MM.1S (cell line): ENCODE results near the gene ECHDC3.

ENCODE experiments used
- DNase-seq: peaks from one replicate; pipeline ENCODE4 v3.0.0-alpha.2; 2015
- H2AFZ ChIP-seq: fragments of 300-600 bp; sonication (generic); 2 replicates; pipeline ENCODE4 v1.6.0; 2016; ENCODE audit warnings: antibody characterized with exemption, low read length
- H3F3A ChIP-seq: fragments of 300-600 bp; sonication (generic); 2 replicates; pipeline ENCODE4 v1.6.1; 2016; ENCODE audit warnings: mild to moderate bottlenecking, antibody characterized with exemption, low read length, moderate library complexity, mixed read lengths; ENCODE audit not compliant: insufficient read depth
- H3K27ac ChIP-seq: fragments of 300-600 bp; sonication (generic); 2 replicates; pipeline ENCODE4 v1.5.1; 2016; ENCODE audit warnings: mild to moderate bottlenecking, low read length
- H3K27me3 ChIP-seq: fragments of 300-600 bp; sonication (generic); replicated peaks from 2 replicates; pipeline ENCODE4 v1.6.0; 2016; ENCODE audit warnings: low read length; ENCODE audit not compliant: insufficient read depth
- H3K36me3 ChIP-seq: fragments of 300-600 bp; sonication (generic); replicated peaks from 2 replicates; pipeline ENCODE4 v1.6.1; 2016; ENCODE audit warnings: mild to moderate bottlenecking, low read length, mixed read lengths; ENCODE audit not compliant: insufficient read depth
- H3K4me1 ChIP-seq: fragments of 300-600 bp; sonication (generic); 2 replicates; pipeline ENCODE4 v1.6.1; 2016; ENCODE audit warnings: low read length, mixed read lengths
- H3K4me2 ChIP-seq: fragments of 300-600 bp; sonication (generic); 2 replicates; pipeline ENCODE4 v1.6.0; 2016; ENCODE audit warnings: low read depth, low read length
- H3K4me3 ChIP-seq: fragments of 300-600 bp; sonication (generic); 2 replicates; pipeline ENCODE4 v1.5.1; 2016; ENCODE audit warnings: low read length, mixed read lengths
- H3K79me2 ChIP-seq: fragments of 300-600 bp; sonication (generic); 2 replicates; pipeline ENCODE4 v1.6.1; 2016; ENCODE audit warnings: mixed run types, low read length, mixed read lengths
- H3K9ac ChIP-seq: fragments of 300-600 bp; sonication (generic); 2 replicates; pipeline ENCODE4 v1.6.1; 2016; ENCODE audit warnings: low read length, mixed read lengths
- H3K9me2 ChIP-seq: fragments of 300-600 bp; sonication (generic); replicated peaks from 2 replicates; pipeline ENCODE4 v1.6.1; 2016; ENCODE audit warnings: mild to moderate bottlenecking, low read length, mixed read lengths; ENCODE audit not compliant: insufficient read depth
- H3K9me3 ChIP-seq: fragments of 300-600 bp; sonication (generic); replicated peaks from 2 replicates; pipeline ENCODE4 v1.6.1; 2016; ENCODE audit warnings: mild to moderate bottlenecking, low read length, mixed read lengths; ENCODE audit not compliant: insufficient read depth
- H4K20me1 ChIP-seq: fragments of 300-600 bp; sonication (generic); 2 replicates; pipeline ENCODE4 v1.6.1; 2016; ENCODE audit warnings: mild to moderate bottlenecking, low read length, moderate library complexity, mixed read lengths; ENCODE audit not compliant: insufficient read depth
- EZH2 ChIP-seq: fragments of 300-600 bp; sonication (generic); optimal IDR thresholded peaks from 2 replicates; pipeline ENCODE3; 2017; ENCODE audit warnings: low read depth, mild to moderate bottlenecking, antibody characterized with exemption, low read length, mixed read lengths
- EZH2phosphoT487 ChIP-seq: fragments of 300-600 bp; sonication (generic); IDR thresholded peaks from 2 replicates; pipeline ENCODE4 v1.6.1; 2018; ENCODE audit warnings: antibody characterized with exemption, low read length
- TF ChIP-seq, protein P1 (sequence below): fragments of 300-600 bp; sonication (generic); IDR thresholded peaks from 2 replicates; pipeline ENCODE4 v1.5.1; 2016; ENCODE audit warnings: antibody characterized with exemption, low read length, mixed read lengths

The ECHDC3 gene

DNA sequence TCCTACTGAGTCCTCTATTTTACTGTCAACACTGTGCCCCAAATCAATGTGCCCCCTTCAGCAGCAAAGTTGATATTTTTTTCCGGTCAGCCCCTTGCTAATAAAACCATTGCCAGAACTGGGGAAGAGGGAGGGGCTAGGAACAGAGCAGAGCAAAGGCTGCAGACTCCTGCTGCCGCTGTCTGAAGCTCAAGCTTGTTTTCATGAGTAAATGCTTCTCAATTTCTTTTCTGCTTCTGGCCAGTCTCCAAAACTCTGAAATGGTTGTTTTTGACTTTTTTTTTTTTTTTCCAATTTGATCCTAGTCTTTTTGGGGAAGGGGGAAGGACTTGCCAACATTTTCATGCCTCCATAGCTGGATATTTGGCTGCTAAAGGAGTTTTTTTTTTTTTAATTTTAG, 54.3 kb downstream of the ECHDC3 start:
- H4K20me1 ChIP-seq, result no peaks in the 10 kb centered on the region
- no peak overlapping the region for H3K27ac ChIP-seq
- DNase-seq, result no peak
- TF ChIP-seq, protein P1, sequence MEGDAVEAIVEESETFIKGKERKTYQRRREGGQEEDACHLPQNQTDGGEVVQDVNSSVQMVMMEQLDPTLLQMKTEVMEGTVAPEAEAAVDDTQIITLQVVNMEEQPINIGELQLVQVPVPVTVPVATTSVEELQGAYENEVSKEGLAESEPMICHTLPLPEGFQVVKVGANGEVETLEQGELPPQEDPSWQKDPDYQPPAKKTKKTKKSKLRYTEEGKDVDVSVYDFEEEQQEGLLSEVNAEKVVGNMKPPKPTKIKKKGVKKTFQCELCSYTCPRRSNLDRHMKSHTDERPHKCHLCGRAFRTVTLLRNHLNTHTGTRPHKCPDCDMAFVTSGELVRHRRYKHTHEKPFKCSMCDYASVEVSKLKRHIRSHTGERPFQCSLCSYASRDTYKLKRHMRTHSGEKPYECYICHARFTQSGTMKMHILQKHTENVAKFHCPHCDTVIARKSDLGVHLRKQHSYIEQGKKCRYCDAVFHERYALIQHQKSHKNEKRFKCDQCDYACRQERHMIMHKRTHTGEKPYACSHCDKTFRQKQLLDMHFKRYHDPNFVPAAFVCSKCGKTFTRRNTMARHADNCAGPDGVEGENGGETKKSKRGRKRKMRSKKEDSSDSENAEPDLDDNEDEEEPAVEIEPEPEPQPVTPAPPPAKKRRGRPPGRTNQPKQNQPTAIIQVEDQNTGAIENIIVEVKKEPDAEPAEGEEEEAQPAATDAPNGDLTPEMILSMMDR, result no peak
- TF ChIP-seq EZH2 (no peak), EZH2phosphoT487 (no peak)
- no peaks in the 10 kb centered on the region for H3K4me1 ChIP-seq
- H3K4me2 ChIP-seq, result no peak overlapping the region
- H3K9ac ChIP-seq, result no peak overlapping the region
- no peaks in the 10 kb centered on the region for H3K9me3 ChIP-seq
- H2AFZ ChIP-seq, result no peak overlapping the region
- H3K36me3 ChIP-seq, result no peaks in the 10 kb centered on the region
- H3F3A ChIP-seq, result no peaks in the 10 kb centered on the region
- H3K27me3 ChIP-seq, result no peaks in the 10 kb centered on the region
- no peak overlapping the region for H3K4me3 ChIP-seq
- no peaks in the 10 kb centered on the region for H3K9me2 ChIP-seq
- no peaks in the 10 kb centered on the region for H3K79me2 ChIP-seq

DNA sequence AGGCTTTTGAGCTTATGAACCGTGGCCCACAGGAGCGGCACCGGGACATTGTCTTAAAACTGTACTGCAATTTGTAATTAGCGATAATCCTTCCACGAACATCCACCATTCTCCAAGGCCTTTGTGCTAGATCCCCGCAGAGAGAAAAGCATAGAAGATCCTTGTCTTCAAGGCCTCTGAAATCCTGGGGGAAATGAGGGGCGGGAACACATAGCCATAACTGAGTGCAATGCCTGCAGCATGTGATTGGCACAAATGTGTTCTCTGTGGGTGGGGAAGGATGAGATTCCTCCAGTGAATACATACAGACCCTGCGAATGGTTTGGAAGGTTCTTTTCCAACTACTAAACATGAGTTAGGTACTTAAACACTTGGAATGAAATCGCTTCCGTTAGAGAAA, 55.1 kb downstream of the ECHDC3 start:
- Histone ChIP-seq H3K36me3 (no peaks in the 10 kb centered on the region), H4K20me1 (no peaks in the 10 kb centered on the region), H3F3A (no peaks in the 10 kb centered on the region), H3K27ac (no peak overlapping the region), H3K9ac (no peak overlapping the region), H3K4me1 (no peaks in the 10 kb centered on the region), H3K27me3 (no peaks in the 10 kb centered on the region), H3K9me3 (no peaks in the 10 kb centered on the region), H3K4me3 (no peak overlapping the region), H3K4me2 (no peak overlapping the region), H3K79me2 (no peaks in the 10 kb centered on the region), H3K9me2 (no peaks in the 10 kb centered on the region), H2AFZ (no peak overlapping the region)
- no peak for TF ChIP-seq EZH2phosphoT487
- no peak for TF ChIP-seq EZH2
- TF ChIP-seq, protein P1, result no peak
- DNase-seq, result no peak

GRCh38 chr10:11797847-11798633, 55.9 kb downstream of the ECHDC3 start:
- Histone ChIP-seq H3K9ac (no peak overlapping the region), H3K9me2 (no peaks in the 10 kb centered on the region), H3K9me3 (no peaks in the 10 kb centered on the region), H2AFZ (no peak overlapping the region), H3F3A (no peaks in the 10 kb centered on the region), H3K4me2 (no peak overlapping the region), H4K20me1 (no peaks in the 10 kb centered on the region), H3K79me2 (no peaks in the 10 kb centered on the region), H3K4me1 (no peaks in the 10 kb centered on the region), H3K27ac (no peak overlapping the region), H3K36me3 (no peaks in the 10 kb centered on the region), H3K4me3 (no peak overlapping the region), H3K27me3 (no peaks in the 10 kb centered on the region)
- TF ChIP-seq EZH2 (no peak), EZH2phosphoT487 (no peak)
- TF ChIP-seq, protein P1, result no peak
- no peak for DNase-seq
